Cardiac fibroblast (primary cell): ENCODE measurements around the gene LYPD1.

Experiments used
- DNase-seq, 2 donors: peaks; one replicate each; pipeline versions ENCODE4 v3.0.0 to v3.0.0-alpha.2; 2010; ENCODE audit warnings: low read depth in 2 of 2
- H3K4me3 ChIP-seq, 2 donors: replicated peaks in 1 of 2; 1 replicate in 1 of 2; 2 replicates in 1 of 2; pipeline ENCODE4 v1.5.1; 2011; ENCODE audit warnings: low read depth in 2 of 2, low read length in 2 of 2, mild to moderate bottlenecking in 2 of 2, moderate library complexity in 1 of 2
- TF ChIP-seq, protein P1 (sequence below): IDR thresholded peaks from one replicate; pipeline ENCODE4 v1.5.1; 2011; ENCODE audit warnings: low read depth, mild to moderate bottlenecking, low read length, inconsistent platforms

The LYPD1 gene

DNA sequence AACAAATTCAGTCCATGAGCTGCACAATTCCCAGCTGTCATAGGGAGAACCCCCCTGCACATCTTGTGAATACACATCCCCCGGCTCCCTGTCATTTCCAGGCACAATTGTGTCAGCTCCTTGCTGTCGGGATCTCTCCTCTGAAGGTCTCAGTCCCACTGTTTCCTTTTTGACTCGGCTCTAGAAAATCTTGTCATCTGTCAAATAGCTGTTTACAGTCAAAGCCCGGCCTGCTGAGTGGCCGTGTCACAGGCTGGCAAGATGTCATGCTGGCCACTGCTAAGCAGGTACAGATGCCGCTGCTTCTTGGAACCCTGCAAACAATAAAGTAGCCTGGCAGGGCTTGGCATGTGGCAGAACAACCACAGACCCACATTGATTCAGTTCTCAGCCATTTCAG lies 61.7 kb downstream of the LYPD1 start:
- TF ChIP-seq, protein P1, sequence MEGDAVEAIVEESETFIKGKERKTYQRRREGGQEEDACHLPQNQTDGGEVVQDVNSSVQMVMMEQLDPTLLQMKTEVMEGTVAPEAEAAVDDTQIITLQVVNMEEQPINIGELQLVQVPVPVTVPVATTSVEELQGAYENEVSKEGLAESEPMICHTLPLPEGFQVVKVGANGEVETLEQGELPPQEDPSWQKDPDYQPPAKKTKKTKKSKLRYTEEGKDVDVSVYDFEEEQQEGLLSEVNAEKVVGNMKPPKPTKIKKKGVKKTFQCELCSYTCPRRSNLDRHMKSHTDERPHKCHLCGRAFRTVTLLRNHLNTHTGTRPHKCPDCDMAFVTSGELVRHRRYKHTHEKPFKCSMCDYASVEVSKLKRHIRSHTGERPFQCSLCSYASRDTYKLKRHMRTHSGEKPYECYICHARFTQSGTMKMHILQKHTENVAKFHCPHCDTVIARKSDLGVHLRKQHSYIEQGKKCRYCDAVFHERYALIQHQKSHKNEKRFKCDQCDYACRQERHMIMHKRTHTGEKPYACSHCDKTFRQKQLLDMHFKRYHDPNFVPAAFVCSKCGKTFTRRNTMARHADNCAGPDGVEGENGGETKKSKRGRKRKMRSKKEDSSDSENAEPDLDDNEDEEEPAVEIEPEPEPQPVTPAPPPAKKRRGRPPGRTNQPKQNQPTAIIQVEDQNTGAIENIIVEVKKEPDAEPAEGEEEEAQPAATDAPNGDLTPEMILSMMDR: no peak
- no peak overlapping the region for H3K4me3 ChIP-seq
- DNase-seq: no peak

DNA sequence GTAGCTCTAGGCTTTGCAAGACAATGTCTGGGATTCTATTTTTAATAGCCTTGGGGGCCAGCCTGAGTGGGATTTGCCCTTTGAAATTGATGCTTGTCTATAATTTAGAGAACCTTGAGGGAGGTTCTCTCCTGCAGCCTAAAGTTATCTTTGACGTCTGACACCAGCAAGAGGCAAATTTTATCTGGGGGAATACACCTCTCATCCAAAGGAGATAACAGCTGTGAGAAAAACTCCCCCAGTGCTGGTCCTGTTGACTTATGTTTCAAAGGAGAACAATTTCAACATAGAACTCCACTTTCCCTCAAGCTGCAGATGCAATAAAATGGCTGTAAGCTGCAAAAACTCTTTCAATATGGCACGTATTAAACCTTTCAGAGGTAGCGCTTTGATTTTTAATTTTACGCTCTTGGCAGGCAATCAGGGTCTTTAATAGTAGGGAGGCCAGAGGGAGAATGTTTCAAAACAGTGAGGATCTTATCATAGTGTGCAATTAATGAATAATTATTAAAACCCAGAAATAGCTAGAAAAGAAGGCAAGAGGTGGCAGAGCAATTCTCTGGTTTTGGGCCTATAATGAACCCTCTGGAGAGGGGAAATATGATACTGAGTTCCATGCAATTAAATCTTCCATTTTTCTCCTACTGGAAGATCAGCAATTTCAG lies 62.4 kb downstream of the LYPD1 start:
- no peak for DNase-seq
- H3K4me3 ChIP-seq: no peak overlapping the region
- TF ChIP-seq, protein P1: no peak

DNA sequence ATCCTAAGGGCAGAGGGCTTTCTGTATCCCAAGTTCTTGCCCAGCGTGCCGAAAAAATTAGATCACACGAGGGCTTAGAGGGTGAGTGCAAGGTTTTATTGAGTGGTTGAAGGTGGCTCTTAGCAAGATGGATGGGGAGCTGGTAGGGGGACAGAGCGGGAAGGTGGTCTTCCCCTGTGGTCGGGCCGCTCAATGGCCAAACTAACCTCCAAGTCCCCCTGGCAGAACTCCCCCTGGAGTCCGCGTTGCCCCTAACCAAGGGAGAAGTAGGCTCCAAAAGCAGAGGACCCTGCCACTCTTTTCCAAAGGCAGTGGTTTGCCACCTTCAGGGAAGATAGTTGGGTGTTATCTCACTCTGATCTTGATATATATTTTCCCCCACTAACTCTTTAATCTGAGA lies 63.4 kb downstream of the LYPD1 start:
- no peak overlapping the region for H3K4me3 ChIP-seq
- no peak for DNase-seq
- TF ChIP-seq, protein P1: no peak

DNA sequence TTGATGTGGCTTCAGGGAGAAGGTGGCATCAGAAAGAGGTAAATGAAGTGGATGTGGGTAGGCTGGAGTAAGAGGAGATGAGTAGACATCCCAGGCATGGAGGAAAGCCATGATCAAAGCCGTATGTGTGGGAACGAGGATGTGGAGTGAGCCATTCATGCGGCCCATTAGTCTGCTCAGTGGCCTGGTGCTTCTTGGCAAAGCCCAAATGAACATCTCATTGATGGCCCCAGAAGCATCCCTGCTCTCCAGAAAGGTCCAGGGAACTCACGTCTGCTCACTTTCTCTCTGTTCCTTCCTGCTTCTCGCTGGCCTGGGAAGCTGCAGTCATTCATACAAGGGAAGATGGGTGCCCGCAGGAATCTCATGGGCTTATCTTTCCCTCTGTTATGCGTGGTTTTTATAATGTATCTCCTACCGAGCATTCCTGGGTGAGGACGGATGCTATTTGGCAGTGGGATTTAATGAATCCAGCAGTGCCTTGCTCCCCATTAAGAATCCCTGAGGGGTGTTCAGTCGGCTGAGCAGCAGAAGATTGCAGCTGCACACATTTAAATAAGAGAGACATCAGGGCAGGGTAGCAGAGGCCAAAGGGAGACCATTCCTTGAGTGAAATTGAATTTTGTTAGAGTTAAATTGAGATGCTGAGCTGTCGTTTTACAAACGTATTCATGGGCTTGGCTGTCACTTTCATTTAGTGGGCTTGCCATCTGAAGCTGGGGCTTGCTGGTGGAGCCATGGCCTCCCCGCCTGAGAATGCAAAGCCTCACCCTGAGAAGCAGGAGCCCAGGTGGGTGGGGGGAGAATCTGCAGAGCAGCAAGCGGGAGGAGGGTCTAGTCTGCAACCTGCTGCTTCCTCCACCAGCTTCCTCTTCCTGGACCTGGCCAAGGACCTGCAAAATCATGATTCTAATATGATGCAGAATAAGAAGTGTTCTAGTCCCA lies 64.5 kb downstream of the LYPD1 start:
- TF ChIP-seq, protein P1: no peak
- no peak overlapping the region for H3K4me3 ChIP-seq
- no peak for DNase-seq

DNA sequence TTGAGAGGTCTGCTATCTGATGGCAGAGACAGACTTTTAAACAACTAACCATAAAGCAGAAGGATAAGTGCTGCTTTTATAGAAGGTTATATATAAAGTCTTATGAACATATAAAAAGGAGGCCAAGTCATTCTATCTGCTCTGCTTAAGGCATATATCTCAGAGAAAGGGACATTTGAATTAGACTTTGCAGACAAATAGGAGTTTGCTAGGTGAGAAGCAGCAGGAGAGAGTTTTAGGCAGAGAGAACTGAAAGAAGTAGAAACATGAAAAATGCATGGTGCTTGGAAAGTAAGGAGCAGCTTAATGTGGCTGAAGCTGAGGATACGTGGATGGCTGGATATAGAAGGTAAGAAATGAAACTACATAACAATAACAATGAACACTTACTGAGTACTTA lies 65.4 kb downstream of the LYPD1 start:
- no peak for DNase-seq
- TF ChIP-seq, protein P1: no peak
- no peak overlapping the region for H3K4me3 ChIP-seq

DNA sequence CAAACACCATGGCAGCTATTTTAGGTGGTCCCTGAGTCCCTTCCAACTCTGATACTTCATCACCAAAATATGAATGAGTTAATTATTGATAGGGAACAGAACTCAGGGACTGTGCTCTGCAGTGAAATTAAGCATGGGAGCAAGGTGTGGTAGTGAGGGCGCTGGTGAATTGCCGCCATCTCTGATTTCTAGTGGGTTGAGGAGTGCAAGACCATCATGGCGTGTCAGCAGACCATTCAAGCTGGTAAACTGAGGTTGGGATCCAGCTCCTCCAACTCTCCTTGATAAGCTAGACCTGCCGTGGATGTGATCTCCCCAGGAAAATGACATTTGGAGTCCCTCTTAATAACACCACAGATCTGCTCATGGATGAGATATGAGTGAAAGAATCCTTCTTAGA lies 70.4 kb downstream of the LYPD1 start:
- no peak for DNase-seq
- TF ChIP-seq, protein P1: no peak
- H3K4me3 ChIP-seq: no peak overlapping the region
